ENCODE measurements around the gene NLRP5.

The NLRP5 gene

GRCh38 chr19:56110515-56111448, 124.2 kb downstream of the NLRP5 start:
- DNase-seq (ENCODE audit: extremely low spot score), result no peak
- ChIA-PET CTCF (interaction anchor here (1.0 kb wide), 1 partner anchor 61 kb away, joined by 4 read pairs; no protein-coding TSS in a partner anchor), POLR2A (interaction anchor here (1.0 kb wide), 1 partner anchor 10 kb away, joined by 4 read pairs; the partner anchor contains the start of gene ZNF787)
- TF ChIP-seq CTCF (IDR thresholded peaks at IDR 0.05; ENCODE audit: control extremely low read depth, extremely low read depth, low read depth, missing control alignments), result no peak
